ENCODE measurements around the gene CNTNAP2. TPM values are rescaled to one million over a fixed set of nuclear protein-coding genes. Genes with fewer than 3 reads are reported as not detected.

Gene CNTNAP2
- total and polyA plus RNA-seq, 4 experiments from 2014 or later = 0.19 to 0.50 (median 0.20) TPM; not detected in 1

DNA sequence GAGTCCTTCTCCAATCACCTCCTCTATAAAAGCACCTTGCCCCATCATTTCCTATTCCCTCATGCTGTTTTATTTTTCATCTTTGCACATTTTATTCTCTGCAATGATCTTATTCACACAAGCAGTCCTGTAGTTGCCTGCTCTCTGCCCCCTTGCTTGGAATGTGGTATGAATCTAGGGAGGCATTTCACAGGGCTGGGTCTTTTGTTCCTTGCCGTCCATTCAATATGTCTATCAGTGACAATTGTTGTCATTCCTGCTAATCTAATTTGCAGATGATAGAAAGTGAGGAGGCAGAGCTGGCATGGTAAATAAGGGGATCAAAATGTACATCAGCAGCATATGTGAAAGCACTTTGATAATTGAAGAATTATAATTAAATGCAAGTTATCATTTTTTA, 2227.8 kb downstream of the CNTNAP2 start:
- Histone ChIP-seq H3K4me3 (ENCODE audit: low read length in 2 of 2) (no peak overlapping the region), H3K36me3 (ENCODE audit: insufficient read depth, low read length) (no peaks in the 10 kb centered on the region), H3K4me1 (ENCODE audit: insufficient read depth, low read length) (peaks cover 6% of the 10 kb centered on the region), H3K27ac (ENCODE audit: low read depth, low read length) (no peak overlapping the region), H3K9me3 (ENCODE audit: control insufficient read depth in 1 of 2, low read length in 2 of 2) (no peaks in the 10 kb centered on the region), H3K27me3 (ENCODE audit: insufficient read depth, low read length) (peaks cover 8% of the 10 kb centered on the region)
- POLR2A ChIA-PET (ENCODE audit: partially characterized antibody) = no interaction called here
- CTCF ChIA-PET (ENCODE audit: partially characterized antibody) = no interaction called here
- Mint-ChIP-seq H3K4me3 (no peak overlapping the region), H3K4me1 (peaks cover 3 to 10% (median 5%) of the 10 kb centered on the region in 4 donors), H3K27ac (no peak overlapping the region), H3K36me3 (no peaks in the 10 kb centered on the region), H3K27me3 (peaks cover 23 to 45% of the 10 kb centered on the region in 2 donors), H3K9me3 (no peaks in the 10 kb centered on the region)
- intact Hi-C loops (cut with micrococcal nuclease) = no loop called here
- DNase-seq = no peak

DNA sequence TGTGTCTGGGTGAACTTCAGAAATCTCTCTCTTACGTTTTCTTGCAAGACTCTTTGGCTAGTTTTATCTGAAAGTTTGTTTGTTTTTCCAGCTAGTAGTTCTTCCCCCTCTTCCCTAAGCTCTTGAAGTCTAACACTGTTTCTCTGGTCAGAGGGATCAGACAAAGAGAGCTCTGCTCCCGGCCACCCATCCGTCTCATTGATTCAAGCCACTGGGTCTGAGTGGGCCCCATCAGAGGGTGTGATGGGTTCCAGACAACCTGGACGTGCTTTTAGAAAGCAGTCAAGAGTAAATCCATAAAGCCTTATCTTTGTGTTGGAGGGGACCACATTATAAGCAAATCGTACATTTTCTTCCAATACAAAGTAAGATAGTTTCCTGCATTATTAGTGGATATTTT, 2231.4 kb downstream of the CNTNAP2 start:
- H3K27me3 Mint-ChIP-seq = peaks cover 5 to 25% of the 10 kb centered on the region in 2 donors
- H3K4me3 ChIP-seq (ENCODE audit: low read length in 2 of 2) = no peak overlapping the region
- H3K27ac Mint-ChIP-seq = no peak overlapping the region
- no peaks in the 10 kb centered on the region for H3K27me3 ChIP-seq (ENCODE audit: insufficient read depth, low read length)
- ChIA-PET POLR2A (ENCODE audit: partially characterized antibody) (no interaction called here), CTCF (ENCODE audit: partially characterized antibody) (no interaction called here)
- no peaks in the 10 kb centered on the region for H3K36me3 Mint-ChIP-seq
- no peak overlapping the region for H3K4me3 Mint-ChIP-seq
- no peaks in the 10 kb centered on the region for H3K9me3 Mint-ChIP-seq
- no peaks in the 10 kb centered on the region for H3K4me1 ChIP-seq (ENCODE audit: insufficient read depth, low read length)
- no peaks in the 10 kb centered on the region for H3K9me3 ChIP-seq (ENCODE audit: control insufficient read depth in 1 of 2, low read length in 2 of 2)
- no peaks in the 10 kb centered on the region for H3K4me1 Mint-ChIP-seq
- no peak for DNase-seq
- intact Hi-C loops (cut with micrococcal nuclease) = no loop called here
- no peaks in the 10 kb centered on the region for H3K36me3 ChIP-seq (ENCODE audit: insufficient read depth, low read length)
- H3K27ac ChIP-seq (ENCODE audit: low read depth, low read length) = no peak overlapping the region

- ChIA-PET CTCF (ENCODE audit: partially characterized antibody) (no interaction called here), POLR2A (ENCODE audit: partially characterized antibody) (no interaction called here)
- Mint-ChIP-seq H3K27ac (no peak overlapping the region), H3K9me3 (no peaks in the 10 kb centered on the region), H3K27me3 (peaks cover 3 to 20% of the 10 kb centered on the region in 2 donors), H3K36me3 (no peaks in the 10 kb centered on the region), H3K4me1 (no peaks in the 10 kb centered on the region), H3K4me3 (no peak overlapping the region)
- no peak overlapping the region for H3K4me3 ChIP-seq (ENCODE audit: low read length in 2 of 2)
- intact Hi-C loops (cut with micrococcal nuclease) = no loop called here
- no peaks in the 10 kb centered on the region for H3K4me1 ChIP-seq (ENCODE audit: insufficient read depth, low read length)
- no peaks in the 10 kb centered on the region for H3K36me3 ChIP-seq (ENCODE audit: insufficient read depth, low read length)
- no peak overlapping the region for H3K27ac ChIP-seq (ENCODE audit: low read depth, low read length)
- H3K9me3 ChIP-seq (ENCODE audit: control insufficient read depth in 1 of 2, low read length in 2 of 2) = no peaks in the 10 kb centered on the region
- H3K27me3 ChIP-seq (ENCODE audit: insufficient read depth, low read length) = no peaks in the 10 kb centered on the region
- no peak for DNase-seq
These were observed 2231.9 kb downstream of the CNTNAP2 start for GRCh38 chr7:148348466-148348865.

DNA sequence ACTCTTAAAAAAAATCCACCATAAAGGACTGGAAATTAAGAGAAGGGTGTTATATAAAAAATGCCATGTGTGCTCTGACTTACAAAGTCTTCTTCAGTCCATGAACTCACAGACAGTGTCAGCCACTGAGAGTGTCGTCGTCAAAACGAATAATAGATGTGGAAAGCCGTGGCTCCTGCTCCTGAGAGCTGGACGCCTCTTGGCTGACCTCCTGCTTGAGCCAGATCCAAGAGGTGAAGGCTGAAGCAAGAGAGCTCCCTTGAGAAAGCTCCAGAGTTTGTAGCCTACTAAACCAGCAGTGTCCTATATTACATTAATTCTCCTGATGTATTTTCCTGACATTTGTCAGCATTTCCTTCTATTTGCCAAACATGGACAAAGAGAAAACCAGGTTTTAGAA, 2239.7 kb downstream of the CNTNAP2 start:
- no peaks in the 10 kb centered on the region for H3K4me1 ChIP-seq (ENCODE audit: insufficient read depth, low read length)
- ChIA-PET POLR2A (ENCODE audit: partially characterized antibody) (no interaction called here), CTCF (ENCODE audit: partially characterized antibody) (no interaction called here)
- no peak overlapping the region for H3K4me3 Mint-ChIP-seq
- H3K9me3 Mint-ChIP-seq = no peaks in the 10 kb centered on the region
- intact Hi-C loops (cut with micrococcal nuclease) = no loop called here
- H3K27me3 Mint-ChIP-seq = peaks cover 6 to 9% of the 10 kb centered on the region in 2 donors
- H3K27ac ChIP-seq (ENCODE audit: low read depth, low read length) = no peak overlapping the region
- no peak overlapping the region for H3K27ac Mint-ChIP-seq
- no peaks in the 10 kb centered on the region for H3K36me3 ChIP-seq (ENCODE audit: insufficient read depth, low read length)
- H3K9me3 ChIP-seq (ENCODE audit: control insufficient read depth in 1 of 2, low read length in 2 of 2) = no peaks in the 10 kb centered on the region
- H3K36me3 Mint-ChIP-seq = no peaks in the 10 kb centered on the region
- DNase-seq = no peak
- H3K27me3 ChIP-seq (ENCODE audit: insufficient read depth, low read length) = no peaks in the 10 kb centered on the region
- H3K4me1 Mint-ChIP-seq = no peaks in the 10 kb centered on the region
- no peak overlapping the region for H3K4me3 ChIP-seq (ENCODE audit: low read length in 2 of 2)

- Histone ChIP-seq H3K36me3 (ENCODE audit: insufficient read depth, low read length) (no peaks in the 10 kb centered on the region), H3K27me3 (ENCODE audit: insufficient read depth, low read length) (no peaks in the 10 kb centered on the region), H3K4me3 (ENCODE audit: low read length in 2 of 2) (no peak overlapping the region), H3K4me1 (ENCODE audit: insufficient read depth, low read length) (no peaks in the 10 kb centered on the region), H3K9me3 (ENCODE audit: control insufficient read depth in 1 of 2, low read length in 2 of 2) (no peaks in the 10 kb centered on the region), H3K27ac (ENCODE audit: low read depth, low read length) (no peak overlapping the region)
- no peak for DNase-seq
- no peaks in the 10 kb centered on the region for H3K36me3 Mint-ChIP-seq
- H3K4me3 Mint-ChIP-seq = no peak overlapping the region
- intact Hi-C loops (cut with micrococcal nuclease) = no loop called here
- ChIA-PET CTCF (ENCODE audit: partially characterized antibody) (no interaction called here), POLR2A (ENCODE audit: partially characterized antibody) (no interaction called here)
- H3K4me1 Mint-ChIP-seq = no peaks in the 10 kb centered on the region
- no peak overlapping the region for H3K27ac Mint-ChIP-seq
- H3K27me3 Mint-ChIP-seq = peaks cover 3 to 5% of the 10 kb centered on the region in 2 donors
- H3K9me3 Mint-ChIP-seq = no peaks in the 10 kb centered on the region
These were observed 2245.9 kb downstream of the CNTNAP2 start for GRCh38 chr7:148362541-148362940.

DNA sequence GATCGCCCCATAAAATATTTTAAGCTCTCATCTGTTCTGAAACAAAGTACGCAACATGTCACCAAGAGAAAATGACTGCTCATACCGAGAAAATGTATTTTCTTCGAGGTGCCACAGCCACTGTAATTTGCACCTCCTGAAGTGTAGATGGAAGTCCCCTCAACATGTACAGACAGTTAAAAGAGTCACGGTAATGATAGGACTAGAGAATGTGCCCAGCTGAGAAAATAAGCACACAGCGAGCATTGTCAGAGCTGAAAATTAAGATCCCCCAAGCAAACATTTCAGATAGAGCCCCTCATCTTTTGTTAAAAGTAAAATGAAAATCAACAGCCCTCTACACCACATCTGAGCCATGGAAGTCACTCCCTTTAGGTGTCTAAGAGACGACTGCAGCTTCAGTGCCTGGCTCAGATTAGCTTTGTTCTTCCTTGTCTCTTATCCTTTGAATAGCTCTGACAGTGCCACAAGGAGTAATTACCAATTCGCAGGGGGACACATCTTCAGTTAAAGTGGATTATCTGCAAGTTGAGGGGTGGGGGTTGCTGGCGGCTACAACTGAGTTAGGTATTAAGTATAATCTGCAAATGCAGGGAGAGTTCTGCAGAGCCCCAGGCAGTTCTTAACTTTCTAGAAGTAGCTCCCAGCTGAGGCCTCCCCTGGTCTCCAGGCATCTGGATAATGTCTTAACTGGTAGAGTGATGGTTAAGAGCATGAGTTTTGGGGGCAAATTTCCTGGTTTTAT, 2251.3 kb downstream of the CNTNAP2 start:
- intact Hi-C loops (cut with micrococcal nuclease) = no loop called here
- no peaks in the 10 kb centered on the region for H3K4me1 ChIP-seq (ENCODE audit: insufficient read depth, low read length)
- POLR2A ChIA-PET (ENCODE audit: partially characterized antibody) = no interaction called here
- no peak overlapping the region for H3K4me3 Mint-ChIP-seq
- no peak overlapping the region for H3K27ac ChIP-seq (ENCODE audit: low read depth, low read length)
- CTCF ChIA-PET (ENCODE audit: partially characterized antibody) = no interaction called here
- H3K4me3 ChIP-seq (ENCODE audit: low read length in 2 of 2) = no peak overlapping the region
- H3K9me3 ChIP-seq (ENCODE audit: control insufficient read depth in 1 of 2, low read length in 2 of 2) = no peaks in the 10 kb centered on the region
- H3K36me3 ChIP-seq (ENCODE audit: insufficient read depth, low read length) = no peaks in the 10 kb centered on the region
- DNase-seq = no peak
- H3K4me1 Mint-ChIP-seq = no peaks in the 10 kb centered on the region
- peaks cover 0 to 2% (median 0%) of the 10 kb centered on the region in 8 donors for H3K9me3 Mint-ChIP-seq
- H3K27me3 Mint-ChIP-seq = no peaks in the 10 kb centered on the region
- H3K27ac Mint-ChIP-seq = no peak overlapping the region
- H3K36me3 Mint-ChIP-seq = no peaks in the 10 kb centered on the region
- no peaks in the 10 kb centered on the region for H3K27me3 ChIP-seq (ENCODE audit: insufficient read depth, low read length)

DNA sequence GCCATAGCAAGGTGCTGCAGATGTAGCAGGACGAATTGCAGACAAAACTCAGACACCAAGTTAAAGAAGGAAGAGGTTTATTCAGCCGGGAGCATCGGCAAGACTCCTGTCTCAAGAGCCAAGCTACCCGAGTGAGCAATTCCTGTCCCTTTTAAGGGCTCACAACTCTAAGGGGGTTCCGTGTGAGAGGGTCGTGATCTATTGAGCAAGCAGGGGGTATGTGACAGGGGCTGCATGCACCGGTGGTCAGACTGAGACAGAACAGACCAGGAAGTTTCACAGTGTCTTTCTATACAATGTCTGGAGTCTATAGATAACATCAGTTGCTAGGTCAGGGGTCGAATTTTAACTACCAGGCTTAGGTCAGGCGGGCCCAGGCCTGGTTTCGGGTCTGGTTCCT, 2252.0 kb downstream of the CNTNAP2 start:
- POLR2A ChIA-PET (ENCODE audit: partially characterized antibody) = no interaction called here
- no peaks in the 10 kb centered on the region for H3K27me3 ChIP-seq (ENCODE audit: insufficient read depth, low read length)
- H3K27ac ChIP-seq (ENCODE audit: low read depth, low read length) = no peak overlapping the region
- H3K4me1 ChIP-seq (ENCODE audit: insufficient read depth, low read length) = no peaks in the 10 kb centered on the region
- Mint-ChIP-seq H3K9me3 (peaks cover 0 to 2% (median 0%) of the 10 kb centered on the region in 8 donors), H3K27me3 (no peaks in the 10 kb centered on the region), H3K4me3 (no peak overlapping the region), H3K36me3 (no peaks in the 10 kb centered on the region), H3K27ac (no peak overlapping the region), H3K4me1 (no peaks in the 10 kb centered on the region)
- no peak overlapping the region for H3K4me3 ChIP-seq (ENCODE audit: low read length in 2 of 2)
- no peak for DNase-seq
- intact Hi-C loops (cut with micrococcal nuclease) = no loop called here
- CTCF ChIA-PET (ENCODE audit: partially characterized antibody) = no interaction called here
- H3K9me3 ChIP-seq (ENCODE audit: control insufficient read depth in 1 of 2, low read length in 2 of 2) = no peaks in the 10 kb centered on the region
- no peaks in the 10 kb centered on the region for H3K36me3 ChIP-seq (ENCODE audit: insufficient read depth, low read length)
